HG02885 (cell line): ENCODE measurements around the gene FHAD1.
"Not testable (repeated sequence)": the region's sequence is repeated elsewhere in the genome, so short reads cannot be mapped to it uniquely, and the experiment has no call there.

Source experiments
- ATAC-seq: cut with Tn5 transposase; IDR thresholded peaks from one replicate; pipeline ENCODE4 v1.9.1; 2021; ENCODE audit warnings: mild to moderate bottlenecking; ENCODE audit not compliant: unreplicated experiment, poor library complexity

FHAD1 gene

DNA sequence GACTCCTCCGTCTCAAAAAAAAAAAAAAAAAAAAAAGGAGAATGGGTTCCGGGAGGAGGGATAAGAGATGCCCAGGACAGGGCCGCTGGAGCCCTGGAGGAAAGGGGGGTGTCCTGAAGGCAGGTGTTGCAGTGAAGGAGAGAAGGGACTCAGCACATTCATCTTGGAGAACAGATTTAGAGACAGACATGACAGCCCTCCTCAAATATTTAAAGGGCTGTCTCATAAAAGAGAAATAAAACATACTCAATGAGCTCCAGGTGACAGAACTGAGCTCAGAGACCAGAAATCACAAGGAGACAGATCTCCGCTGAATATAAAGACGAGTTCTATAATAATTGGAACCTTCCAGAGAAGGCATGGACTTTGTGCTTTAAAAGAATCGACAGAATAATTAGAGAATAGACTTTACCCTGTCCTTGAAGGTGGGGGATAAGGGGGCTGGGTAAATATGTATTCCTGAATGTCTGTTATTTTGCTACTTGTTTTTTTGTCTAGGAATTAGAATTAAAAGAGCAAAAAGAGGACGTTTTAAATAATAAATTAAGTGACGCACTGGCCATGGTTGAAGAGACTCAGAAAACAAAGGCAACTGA is 110.7 kb downstream of the FHAD1 start:
- ATAC-seq, result no peak

DNA sequence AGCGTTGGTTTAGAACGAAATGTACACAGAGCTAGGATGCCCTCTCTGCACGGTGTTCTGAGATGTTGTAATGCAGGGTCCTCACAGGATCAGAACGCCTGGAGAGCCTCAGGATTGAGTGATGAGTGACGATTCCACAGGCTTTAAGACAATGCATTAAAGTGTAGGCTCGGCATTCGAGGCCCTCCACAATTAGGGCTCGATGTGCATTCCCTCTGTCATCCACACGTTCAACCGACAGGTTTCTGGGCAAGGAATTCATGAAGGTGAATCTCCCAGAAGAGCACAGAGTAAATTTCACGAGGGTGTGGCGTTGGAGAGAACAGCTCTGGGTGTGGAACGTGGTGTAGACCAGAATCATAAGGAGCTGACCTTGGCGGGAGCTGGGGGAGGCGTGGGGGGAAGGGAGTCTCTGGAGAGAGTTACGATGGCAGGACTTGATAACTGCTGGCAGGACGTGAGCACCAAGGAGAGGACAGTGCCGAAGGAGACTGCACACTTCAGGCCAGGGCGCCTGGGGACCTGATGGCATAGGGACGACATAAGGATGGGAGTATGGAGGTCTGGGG is 111.6 kb downstream of the FHAD1 start:
- ATAC-seq, result no peak

DNA sequence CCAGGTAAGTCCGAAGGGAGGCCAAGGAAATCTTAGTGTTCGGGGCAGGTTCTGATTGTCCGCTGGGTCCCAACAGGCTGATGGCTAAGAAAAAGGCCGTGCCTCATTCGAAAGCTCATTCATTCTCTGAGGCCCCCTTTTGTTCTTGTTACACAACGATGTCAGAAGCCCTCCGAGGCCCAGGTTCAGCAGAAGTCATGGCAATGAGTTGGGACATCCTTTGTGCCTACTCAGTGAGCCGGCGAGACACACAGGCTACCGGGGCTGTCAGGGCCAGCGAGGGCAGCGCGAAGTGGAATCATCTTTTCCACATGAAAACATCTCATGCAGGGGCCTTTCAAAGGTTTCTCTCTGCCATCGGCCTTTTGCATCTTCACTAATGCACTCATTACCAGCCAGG is 113.7 kb downstream of the FHAD1 start:
- ATAC-seq, result no peak

DNA sequence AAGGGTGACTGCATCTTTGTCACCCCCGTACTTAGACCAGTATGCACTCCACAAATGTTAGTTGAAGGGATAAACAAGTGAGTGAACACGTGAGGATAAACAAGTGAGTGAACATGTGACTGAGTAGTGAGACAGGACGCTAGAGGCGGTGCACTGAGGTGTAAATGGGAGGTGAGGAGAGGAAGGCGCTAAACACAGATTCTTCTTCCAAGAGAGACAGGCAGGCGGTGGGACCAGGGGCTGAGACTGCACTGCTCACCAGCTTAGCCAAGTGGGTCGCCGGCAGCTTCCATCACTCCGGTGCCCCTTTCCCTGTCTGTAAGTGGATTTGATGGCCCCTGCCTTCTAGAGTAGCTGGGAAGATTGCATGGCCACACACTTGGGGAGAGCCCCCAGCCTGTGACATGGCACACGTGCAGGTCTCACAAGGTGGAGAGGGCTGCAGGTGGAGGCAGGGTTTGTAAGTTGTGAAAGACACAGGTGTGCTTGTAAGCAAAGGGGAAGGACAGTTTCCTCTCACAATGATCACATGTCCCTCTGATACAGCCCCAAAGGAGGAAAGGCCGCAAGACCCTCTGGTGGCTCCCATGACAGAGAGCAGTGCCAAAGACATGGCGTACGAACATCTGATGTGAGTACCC is 115.2 kb downstream of the FHAD1 start:
- ATAC-seq, result no peak

DNA sequence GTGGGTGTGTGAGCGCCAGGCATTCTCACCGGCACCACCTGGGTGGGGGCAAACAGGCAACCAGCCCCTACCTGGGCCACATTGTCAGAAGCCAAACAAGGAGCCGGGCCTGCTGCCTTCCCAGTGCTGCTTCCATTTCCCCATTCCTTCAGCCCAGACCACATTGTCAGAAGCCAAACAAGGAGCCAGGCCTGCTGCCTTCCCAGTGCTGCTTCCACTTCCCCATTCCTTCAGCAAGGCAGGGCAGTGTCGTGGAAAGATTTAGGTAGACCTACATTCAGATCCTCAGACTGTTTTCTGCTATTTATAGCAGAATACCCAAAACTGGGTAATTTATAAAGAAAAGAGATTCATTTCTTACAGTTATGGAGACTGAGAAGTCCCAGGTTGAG is 115.7 kb downstream of the FHAD1 start:
- no peak for ATAC-seq

DNA sequence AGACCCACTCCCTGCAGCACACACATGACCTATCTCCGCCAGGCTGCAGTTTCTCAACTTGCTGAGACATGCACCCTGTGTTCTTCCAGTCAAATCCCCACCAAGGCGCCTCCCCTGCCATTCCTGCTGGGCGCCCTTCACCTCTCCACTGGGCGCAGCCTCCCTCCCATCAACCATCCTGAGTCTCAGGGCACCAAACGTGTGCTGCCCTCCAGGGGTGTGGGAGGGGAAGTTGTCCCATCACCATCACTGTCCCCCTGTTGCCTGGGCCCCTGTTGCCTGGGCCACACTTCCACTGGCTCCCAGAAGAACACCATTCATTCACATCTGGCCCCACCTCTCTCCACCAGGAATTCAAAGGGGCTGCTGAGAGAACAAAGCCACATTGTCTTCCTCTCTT is 117.7 kb downstream of the FHAD1 start:
- no peak for ATAC-seq

DNA sequence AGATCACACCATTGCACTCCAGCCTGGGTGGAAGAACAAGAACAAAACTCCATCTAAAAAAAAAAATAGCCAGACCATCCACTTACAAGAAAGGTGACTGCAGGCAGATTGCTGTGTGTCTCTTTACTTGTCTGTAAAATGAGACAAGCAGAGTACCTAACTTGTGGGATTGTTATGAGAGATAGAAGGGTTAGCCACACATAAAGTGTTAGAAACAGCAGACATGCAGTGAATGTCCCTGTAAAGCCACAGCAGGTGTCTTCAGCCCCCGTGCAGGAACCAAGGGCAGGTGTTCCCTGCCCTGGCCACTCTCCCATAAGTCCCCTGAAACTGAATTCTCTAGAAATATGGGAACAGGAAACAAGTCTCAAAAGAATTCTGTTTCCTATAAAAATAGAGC is 121.9 kb downstream of the FHAD1 start:
- no peak for ATAC-seq

DNA sequence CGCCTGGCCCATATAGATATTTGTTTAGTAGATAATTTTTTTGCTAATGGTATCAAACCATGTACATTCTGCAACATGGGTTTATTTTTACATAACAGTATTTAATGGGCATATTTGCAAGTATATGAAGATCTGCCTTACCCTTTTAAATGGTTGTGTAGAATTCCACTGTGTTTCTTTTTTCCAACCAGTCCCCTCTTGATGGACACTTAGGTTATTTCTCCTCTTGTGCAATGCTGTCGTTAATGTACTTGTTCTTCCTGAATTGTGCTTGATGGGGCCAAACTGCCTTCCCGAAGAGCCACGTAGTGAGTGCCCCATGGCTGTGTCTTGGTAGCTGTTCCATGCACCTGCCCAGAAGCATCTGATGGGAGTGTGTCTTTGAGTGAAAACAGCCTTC is 123.2 kb downstream of the FHAD1 start:
- no peak for ATAC-seq

DNA sequence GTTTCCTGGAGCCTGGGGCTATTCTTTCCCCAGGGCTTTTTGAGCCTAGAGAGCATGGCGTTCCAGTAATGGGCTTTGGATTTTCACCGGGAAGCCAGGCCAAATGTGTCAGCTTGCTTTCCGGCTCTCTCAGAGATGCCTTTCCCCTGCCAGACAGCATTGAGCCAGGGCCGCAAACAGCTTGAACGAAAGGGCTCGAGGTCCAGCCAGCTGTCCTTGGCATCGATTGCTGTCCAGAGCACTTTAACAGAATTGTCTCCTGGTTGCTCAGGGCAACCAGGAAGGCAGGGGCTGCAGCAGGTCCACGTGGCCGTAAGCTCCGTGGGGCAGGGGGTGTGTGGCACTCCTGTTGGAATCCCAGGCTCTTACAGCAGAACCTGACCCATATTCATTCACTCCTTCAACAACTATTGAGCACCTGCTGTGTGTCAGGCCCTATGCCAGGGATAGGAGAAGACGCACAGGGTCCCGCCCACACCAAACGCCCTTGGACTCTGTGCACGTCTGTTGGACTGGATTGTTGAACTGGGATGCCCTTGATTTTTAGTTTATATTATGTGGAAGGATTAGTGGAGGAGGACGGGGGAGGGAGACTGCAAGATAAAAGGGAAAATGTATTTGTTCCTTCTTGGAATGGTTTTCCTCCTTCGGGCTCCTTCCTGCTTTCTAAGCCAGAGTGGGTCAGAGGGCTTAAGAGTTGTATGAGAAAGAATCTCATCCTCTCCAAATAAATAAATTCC is 123.9 kb downstream of the FHAD1 start:
- ATAC-seq, result no peak

DNA sequence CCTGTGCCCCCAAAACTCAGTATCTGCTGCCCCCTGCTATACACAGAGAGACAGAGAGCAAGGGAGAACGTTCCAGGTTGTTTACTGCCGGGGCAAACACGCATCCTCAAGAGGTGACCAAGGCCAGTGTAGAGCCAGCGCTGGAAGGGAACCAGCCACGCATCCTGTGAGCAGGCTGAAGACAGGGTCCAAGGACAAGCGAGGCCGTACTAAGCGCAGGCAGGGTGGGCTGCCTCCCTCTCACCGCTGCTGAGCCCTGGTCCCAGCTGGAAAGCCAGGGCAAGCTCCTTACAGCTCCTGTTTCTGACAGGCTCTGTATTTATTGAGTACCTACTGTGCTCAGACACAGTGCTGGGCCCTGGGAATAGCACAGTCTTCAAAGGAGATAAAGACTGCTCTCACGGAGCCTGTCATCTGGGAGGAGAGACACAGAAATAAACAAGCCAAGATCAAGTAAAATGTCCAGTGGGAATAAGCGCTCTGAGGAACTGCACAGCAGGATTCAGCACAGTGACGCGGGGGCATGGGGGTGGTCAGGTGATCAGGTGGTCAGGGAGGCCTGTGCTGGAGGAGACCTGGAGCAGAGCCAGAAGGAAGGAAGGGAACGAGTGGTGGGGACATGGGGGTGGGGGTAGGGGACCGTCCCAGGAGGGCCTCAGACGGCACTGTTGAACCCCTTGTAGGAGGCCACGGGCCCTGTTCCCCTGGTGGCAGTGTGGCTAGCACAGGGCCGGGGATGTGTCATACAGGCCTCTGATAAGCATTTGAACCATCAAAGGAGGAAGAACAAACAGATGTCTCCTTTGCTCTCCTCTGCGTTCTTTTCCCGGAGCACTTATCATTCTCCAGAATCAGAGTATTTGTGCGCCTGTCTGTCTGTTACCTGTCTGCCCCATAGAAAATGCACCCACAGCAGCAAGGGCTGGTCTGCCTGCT is 124.9 kb downstream of the FHAD1 start:
- no peak for ATAC-seq

DNA sequence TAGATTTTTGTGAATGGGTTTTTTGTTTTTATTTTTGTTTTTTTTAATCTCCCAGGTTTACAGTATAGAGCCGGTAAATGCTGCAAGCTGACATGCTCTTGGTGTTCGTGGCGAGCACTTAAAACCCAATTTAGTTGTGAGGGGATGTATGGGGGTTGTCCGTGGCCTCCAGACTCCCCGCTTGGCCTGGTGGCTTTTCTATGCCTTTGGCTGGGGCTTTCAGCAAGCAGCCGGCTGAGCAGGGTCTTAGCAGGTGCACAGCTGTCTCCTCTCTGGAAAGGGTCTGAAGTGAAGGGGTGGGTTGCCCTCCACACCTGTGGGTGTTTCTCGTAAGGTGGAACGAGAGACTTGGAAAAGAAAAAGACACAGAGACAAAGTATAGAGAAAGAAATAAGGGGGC is 131.7 kb downstream of the FHAD1 start:
- ATAC-seq, result no peak

DNA sequence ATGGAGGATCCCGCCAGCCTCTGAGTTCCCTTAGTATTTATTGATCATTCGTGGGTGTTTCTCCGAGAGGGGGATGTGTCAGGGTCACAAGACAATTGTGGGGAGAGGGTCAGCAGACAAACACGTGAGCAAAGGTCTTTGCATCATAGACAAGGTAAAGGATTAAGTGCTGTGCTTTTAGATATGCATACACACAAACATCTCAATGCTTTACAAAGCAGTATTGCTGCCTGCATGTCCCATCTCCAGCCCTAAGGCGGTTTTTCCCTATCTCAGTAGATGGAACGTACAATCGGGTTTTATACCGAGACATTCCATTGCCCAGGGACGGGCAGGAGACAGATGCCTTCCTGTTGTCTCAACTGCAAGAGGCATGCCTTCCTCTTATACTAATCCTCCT is 132.1 kb downstream of the FHAD1 start:
- not testable (repeated sequence) for ATAC-seq

DNA sequence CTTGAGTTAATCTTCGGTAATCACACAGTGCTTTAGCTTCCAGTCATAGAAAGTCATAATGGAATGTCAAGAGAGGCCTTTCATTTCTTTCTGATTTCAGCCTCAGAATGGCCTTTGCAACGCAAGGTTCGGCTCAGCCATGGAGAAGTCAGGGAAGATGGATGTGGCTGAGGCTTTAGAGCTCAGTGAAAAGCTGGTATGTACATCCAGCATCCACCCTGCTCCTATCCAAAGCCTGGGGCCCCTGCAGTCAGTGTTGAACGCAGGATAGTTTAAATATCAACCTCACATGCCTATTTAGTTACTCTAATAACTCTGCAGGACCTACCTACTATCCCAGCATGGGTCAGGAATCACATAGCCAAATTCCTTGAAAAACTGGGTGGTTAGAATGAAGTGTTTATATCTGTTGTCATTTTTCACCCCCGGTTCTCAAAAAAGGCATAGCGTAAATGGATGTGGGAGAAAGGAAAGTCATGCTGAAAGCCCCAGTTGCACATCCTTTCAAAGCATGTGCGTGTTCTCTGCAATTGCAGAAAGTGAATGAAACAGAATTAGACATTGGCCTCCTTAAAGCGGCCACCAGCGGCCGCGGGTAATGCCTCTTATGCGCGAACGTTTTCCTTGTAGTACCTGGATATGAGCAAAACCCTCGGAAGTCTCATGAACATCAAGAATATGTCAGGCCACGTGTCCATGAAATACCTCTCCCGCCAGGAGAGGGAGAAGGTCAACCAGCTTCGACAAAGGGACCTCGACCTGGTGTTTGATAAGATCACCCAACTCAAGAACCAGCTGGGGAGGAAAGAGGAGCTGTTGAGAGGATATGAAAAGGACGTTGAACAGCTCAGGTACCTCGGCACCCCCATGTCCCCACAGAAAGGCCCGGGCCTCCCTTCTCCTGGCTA is 133.8 kb downstream of the FHAD1 start:
- no peak for ATAC-seq

DNA sequence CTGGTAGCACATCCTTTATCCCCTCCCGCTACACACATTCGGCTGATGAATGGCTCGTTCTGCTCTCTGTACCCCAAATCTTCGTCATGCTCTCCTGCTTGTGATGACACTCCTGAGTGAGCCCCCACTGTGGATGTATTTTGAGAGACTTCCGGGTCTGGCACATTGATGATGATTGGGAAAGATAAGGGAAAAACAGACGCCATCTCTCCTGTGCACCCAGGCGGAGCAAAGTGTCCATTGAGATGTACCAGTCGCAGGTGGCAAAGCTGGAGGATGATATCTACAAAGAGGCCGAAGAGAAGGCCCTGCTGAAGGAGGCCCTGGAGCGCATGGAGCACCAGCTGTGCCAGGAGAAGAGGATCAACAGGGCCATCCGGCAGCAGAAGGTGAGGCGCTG is 134.8 kb downstream of the FHAD1 start:
- ATAC-seq, result no peak

DNA sequence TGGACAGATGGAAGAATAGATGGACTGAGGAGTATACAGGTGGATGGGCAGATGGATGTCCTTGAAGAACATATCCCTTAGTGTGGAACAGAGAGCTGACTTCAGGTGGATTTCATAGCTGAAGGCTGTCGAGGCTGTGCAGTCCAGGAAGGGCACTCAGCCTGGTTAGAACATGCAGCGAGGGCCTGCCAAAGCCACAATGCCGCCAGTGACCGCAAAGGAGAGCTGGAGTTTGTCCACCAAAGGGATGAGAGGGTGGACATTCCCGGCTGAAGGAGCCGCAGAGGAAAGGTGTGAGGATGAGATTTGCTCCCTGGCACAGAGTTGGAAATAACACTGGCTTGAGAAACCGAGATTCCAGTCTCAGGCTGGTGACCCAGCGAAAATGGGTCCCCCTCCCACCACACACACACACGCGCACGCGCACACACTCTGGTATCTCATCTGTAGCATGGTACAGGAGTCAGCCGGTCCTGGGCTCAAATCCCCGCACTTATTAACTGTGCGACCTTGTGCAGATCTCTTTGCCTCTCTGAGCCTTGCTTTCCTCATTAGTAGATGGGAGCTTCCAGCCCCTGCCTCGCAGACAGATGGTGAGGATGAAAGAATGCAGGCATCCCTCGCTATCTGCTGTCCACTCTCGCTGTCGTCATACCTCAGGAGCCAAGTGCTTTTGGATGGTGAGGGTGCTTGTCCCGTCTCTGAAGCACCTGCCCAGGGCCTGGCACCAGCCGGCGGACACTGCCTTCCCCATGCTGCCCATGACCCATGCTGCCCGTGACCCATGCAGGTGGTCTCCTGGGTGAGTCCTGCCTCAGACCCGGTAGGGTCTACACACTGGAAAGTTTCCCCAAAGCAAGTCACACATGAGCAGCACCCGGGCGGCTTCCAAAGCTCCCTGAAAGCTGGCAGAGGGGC is 135.8 kb downstream of the FHAD1 start:
- ATAC-seq, result no peak

DNA sequence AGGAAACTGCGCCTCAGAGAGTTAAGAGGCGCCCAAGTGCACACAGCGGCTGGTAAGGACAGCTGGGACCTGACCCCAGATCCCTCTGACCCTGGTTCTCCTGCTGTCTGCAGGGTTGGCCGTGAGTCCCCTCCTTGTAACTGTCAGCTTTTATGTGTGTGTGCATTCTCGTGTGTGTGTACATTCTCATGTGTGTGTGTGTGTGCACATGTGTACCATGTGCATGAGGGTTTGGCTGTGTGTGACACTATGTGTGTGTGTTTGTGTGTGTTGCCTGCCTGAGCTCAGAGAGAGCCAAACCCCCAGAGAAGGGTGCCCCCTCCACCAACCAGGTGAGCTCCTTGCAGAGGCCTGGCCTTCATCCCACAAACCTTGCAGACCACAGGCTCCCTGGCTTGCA is 136.8 kb downstream of the FHAD1 start:
- ATAC-seq, result no peak

DNA sequence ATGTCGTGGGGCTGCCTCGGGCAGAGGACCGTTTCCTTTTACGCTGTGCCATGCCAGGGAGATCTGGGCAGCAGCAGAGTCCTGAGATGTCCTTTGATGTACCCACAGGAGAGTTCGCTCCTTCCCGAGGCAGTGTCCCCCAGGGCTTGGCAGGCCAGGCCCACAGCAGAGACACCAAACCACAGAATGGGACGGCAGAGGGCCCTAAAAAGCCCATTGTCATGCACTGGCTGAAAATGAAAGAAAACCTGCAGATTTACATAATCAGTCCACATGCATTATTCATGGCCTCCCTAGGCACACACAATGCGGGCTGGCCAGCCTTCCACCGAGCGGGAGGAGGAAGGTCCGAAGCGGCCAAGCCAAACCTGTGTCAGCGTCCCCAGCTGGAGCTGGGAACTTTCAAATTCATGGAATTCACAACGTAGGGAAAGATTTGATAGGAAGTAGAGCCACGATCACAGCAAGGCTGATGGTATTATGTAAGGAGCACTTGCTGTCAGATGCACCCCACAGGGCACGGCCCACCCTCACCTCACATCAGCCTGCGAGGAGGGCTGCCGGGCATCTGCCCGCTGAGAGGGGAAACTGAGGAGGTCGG is 137.4 kb downstream of the FHAD1 start:
- peak; percentile 69 for ATAC-seq

DNA sequence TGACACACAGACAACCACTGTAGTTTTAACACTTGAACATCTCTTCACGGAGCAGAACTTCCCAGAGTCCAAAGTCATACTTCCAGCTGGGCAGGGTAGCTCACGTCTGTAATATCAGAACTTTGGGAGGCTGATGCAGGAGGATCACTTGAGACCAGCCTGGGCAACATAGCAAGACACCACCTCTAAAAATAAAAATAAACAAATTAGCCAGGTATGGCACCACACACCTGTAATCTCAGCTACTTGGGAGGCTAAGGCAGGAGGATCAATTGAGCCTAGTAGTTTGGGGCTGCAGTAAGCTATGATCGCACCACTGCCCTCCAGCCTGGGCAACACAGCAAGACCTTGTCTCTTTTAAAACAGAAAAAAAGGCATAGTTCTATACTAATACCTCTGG is 138.4 kb downstream of the FHAD1 start:
- no peak for ATAC-seq
